GM12878 (cell line): Measurements from ENCODE around the gene LAMA5. TPM values are rescaled to one million over a fixed set of nuclear protein-coding genes. Genes with fewer than 3 reads are reported as not detected.

Source experiments
- CBX5 ChIP-seq: sonication (generic); IDR thresholded peaks from 2 replicates; pipeline ENCODE4 v1.6.1; 2016; ENCODE audit warnings: low read depth, moderate library complexity, mild to moderate bottlenecking, inconsistent platforms
- CHD1 ChIP-seq: IDR thresholded peaks from 2 replicates; pipeline ENCODE4 v1.6.1; 2012; ENCODE audit warnings: low read depth, low read length, improper control_type of control experiment
- CHD2 ChIP-seq: IDR thresholded peaks from 2 replicates; pipeline ENCODE4 v1.6.1; 2011; ENCODE audit warnings: low read depth, low read length, improper control_type of control experiment, borderline replicate concordance
- CREB1 ChIP-seq: IDR thresholded peaks from 2 replicates; pipeline ENCODE4 v1.6.1; 2012; ENCODE audit warnings: low read depth, mild to moderate bottlenecking, inconsistent platforms
- E2F4 ChIP-seq: IDR thresholded peaks from 2 replicates; pipeline ENCODE4 v1.6.1; 2012; ENCODE audit warnings: low read depth, low read length, improper control_type of control experiment
- E4F1 ChIP-seq: fragments of 450-650 bp; IDR thresholded peaks from 2 replicates; pipeline ENCODE4 v1.6.1; 2018; ENCODE audit warnings: borderline replicate concordance, mild to moderate bottlenecking; ENCODE audit not compliant: partially characterized antibody
- FOS ChIP-seq: IDR thresholded peaks from 3 replicates; pipeline ENCODE4 v1.6.1; 2011; ENCODE audit warnings: borderline replicate concordance; ENCODE audit not compliant: insufficient read length; ENCODE audit errors: extremely low read depth
- LARP7 ChIP-seq: fragments of 450-650 bp; IDR thresholded peaks from 2 replicates; pipeline ENCODE4 v1.6.1; 2017; ENCODE audit warnings: mild to moderate bottlenecking
- NR2C2 ChIP-seq: IDR thresholded peaks from 2 replicates; pipeline ENCODE4 v1.6.1; 2011; ENCODE audit warnings: borderline replicate concordance, low read depth; ENCODE audit not compliant: control insufficient read depth, insufficient read length
- RCOR1 ChIP-seq: conservative IDR thresholded peaks from 2 replicates; pipeline ENCODE4 v1.6.1; 2012; ENCODE audit warnings: low read depth, low read length, improper control_type of control experiment
- RELA ChIP-seq: fragments of 450-650 bp; IDR thresholded peaks from 2 replicates; pipeline ENCODE4 v1.8.0; 2014; ENCODE audit warnings: borderline replicate concordance; ENCODE audit not compliant: partially characterized antibody
- RUNX3 ChIP-seq: IDR thresholded peaks from 2 replicates; pipeline ENCODE4 v1.6.1; 2012; ENCODE audit warnings: low read length, inconsistent platforms
- TCF12 ChIP-seq: IDR thresholded peaks from 2 replicates; pipeline ENCODE4 v1.6.1; 2011; ENCODE audit warnings: low read depth, mild to moderate bottlenecking, low read length
- ZNF207 ChIP-seq: fragments of 450-650 bp; IDR thresholded peaks from 2 replicates; pipeline ENCODE4 v1.6.1; 2014; ENCODE audit warnings: antibody characterized with exemption, mild to moderate bottlenecking, borderline replicate concordance
- polyA plus RNA-seq, 11 experiments: library from polyadenylated mRNA; depleted of rRNA in 4 of 11; unstranded in 6 of 11; stranded (reverse) in 5 of 11; fragments of >200 nt; fragmentation: Nextera tagmentation in 4 of 11; fragmentation: Illumina TruSeq in 1 of 11; extraction: Ambion mirVana in 4 of 11; extraction: Trizol in 1 of 11; gene quantifications; 1 replicate in 1 of 11; 2 replicates in 10 of 11; pipeline versions ENCODE4 v1.2.1 to v1.2.3, GENCODE V29; 2011 to 2016; ENCODE audit warnings: inconsistent platforms in 2 of 11, missing spikeins in 2 of 11, low read depth in 1 of 11
- total RNA-seq, 4 experiments: library from RNA; depleted of rRNA in 3 of 4; stranded (reverse); fragments of >200 nt in 3 of 4; fragmentation: Illumina TruSeq in 1 of 4; extraction: Trizol in 1 of 4; gene quantifications; 2 replicates each; pipeline versions ENCODE4 v1.2.1 to v1.2.3, GENCODE V29; 2013 to 2021
- TF ChIP-seq, protein P1 (sequence below): fragments of 450-650 bp; IDR thresholded peaks from 2 replicates; pipeline ENCODE4 v1.6.1; 2017; ENCODE audit warnings: borderline replicate concordance
- TF ChIP-seq, protein P2 (sequence below): fragments of 450-650 bp; IDR thresholded peaks from 2 replicates; pipeline ENCODE4 v1.6.1; 2017; ENCODE audit warnings: mild to moderate bottlenecking, moderate library complexity
- TF ChIP-seq, protein P3 (sequence below), 3 experiments: IDR thresholded peaks in 2 of 3; conservative IDR thresholded peaks in 1 of 3; 2 replicates each; pipeline ENCODE4 v1.5.1; 2011; ENCODE audit warnings: low read depth in 3 of 3, low read length in 3 of 3, mild to moderate bottlenecking in 3 of 3, control low read depth in 2 of 3, moderate library complexity in 2 of 3, inconsistent platforms in 1 of 3, mixed read lengths in 1 of 3; ENCODE audit not compliant: control insufficient read depth in 2 of 3, insufficient read depth in 1 of 3; ENCODE audit errors: extremely low read depth in 1 of 3

LAMA5 gene
- total and polyA plus RNA-seq, 10 of the 15 experiments (the other 5 are each of a cell fraction or from before 2014, with no cell fraction given), result 0.09 to 3.1 (median 1.6) TPM; not detected in 3

DNA sequence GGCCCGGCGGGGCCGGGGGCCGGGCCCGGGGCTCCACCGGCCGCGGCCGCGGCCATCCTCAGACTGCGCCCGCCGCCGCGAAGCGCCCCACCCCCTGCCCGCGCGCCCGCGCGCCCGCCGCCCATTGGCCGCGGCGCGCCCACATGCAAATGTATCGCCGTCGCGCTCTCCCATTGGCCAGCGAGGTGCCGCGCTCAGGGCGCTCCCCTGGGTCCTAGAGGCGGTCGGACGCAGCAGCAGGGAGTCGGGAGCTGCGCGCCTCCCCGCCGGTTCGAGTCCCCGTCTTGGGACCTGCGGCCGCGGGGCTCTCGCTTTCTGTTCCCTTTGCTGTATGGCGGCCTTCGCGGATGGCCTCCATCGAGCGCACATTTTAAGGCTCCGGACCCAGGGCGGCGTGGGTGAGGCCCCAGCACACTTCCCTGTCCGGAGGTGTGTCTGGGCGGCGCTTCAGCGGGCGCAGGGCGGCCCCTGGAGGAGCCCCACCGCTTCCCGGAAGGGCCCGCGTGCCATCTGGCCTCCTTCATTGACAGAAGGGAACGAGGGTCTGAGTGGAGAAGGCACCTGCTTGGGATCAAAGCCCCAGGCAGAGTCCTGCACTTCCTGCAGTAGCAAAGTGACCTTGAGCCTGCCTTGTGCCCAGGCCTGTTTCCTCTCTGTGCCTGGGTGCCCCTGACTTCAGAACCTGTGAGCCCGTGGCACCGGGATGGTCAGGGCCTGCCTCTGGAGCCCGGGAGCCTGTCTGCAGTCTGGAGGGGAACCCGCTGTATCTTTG lies 40.3 kb upstream of the LAMA5 start, which contains the start of gene CABLES2 (continued):
- TF ChIP-seq TCF12 (peak; percentile 35; the same call in 1 of the 2 replicates), RELA (peak; percentile 88), CBX5 (no peak), E4F1 (peak; percentile 92), ZNF207 (peak; percentile 84; the same call in 1 of the 2 replicates), E2F4 (0 out of 2 replicates have a peak, but pooled peaks have one; percentile 35), CHD1 (no peak), CHD2 (0 out of 2 replicates have a peak, but pooled peaks have one; percentile 35), NR2C2 (no peak), CREB1 (peak; percentile 69; the same call in 1 of the 2 replicates), RCOR1 (0 out of 2 replicates have a peak, but pooled peaks have one; percentile 61), FOS (no peak), RUNX3 (peak; percentile 36; the same call in 1 of the 2 replicates), LARP7 (peak; percentile 94)
- TF ChIP-seq, protein P1, sequence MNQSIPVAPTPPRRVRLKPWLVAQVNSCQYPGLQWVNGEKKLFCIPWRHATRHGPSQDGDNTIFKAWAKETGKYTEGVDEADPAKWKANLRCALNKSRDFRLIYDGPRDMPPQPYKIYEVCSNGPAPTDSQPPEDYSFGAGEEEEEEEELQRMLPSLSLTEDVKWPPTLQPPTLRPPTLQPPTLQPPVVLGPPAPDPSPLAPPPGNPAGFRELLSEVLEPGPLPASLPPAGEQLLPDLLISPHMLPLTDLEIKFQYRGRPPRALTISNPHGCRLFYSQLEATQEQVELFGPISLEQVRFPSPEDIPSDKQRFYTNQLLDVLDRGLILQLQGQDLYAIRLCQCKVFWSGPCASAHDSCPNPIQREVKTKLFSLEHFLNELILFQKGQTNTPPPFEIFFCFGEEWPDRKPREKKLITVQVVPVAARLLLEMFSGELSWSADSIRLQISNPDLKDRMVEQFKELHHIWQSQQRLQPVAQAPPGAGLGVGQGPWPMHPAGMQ, result no peak
- TF ChIP-seq, protein P2, sequence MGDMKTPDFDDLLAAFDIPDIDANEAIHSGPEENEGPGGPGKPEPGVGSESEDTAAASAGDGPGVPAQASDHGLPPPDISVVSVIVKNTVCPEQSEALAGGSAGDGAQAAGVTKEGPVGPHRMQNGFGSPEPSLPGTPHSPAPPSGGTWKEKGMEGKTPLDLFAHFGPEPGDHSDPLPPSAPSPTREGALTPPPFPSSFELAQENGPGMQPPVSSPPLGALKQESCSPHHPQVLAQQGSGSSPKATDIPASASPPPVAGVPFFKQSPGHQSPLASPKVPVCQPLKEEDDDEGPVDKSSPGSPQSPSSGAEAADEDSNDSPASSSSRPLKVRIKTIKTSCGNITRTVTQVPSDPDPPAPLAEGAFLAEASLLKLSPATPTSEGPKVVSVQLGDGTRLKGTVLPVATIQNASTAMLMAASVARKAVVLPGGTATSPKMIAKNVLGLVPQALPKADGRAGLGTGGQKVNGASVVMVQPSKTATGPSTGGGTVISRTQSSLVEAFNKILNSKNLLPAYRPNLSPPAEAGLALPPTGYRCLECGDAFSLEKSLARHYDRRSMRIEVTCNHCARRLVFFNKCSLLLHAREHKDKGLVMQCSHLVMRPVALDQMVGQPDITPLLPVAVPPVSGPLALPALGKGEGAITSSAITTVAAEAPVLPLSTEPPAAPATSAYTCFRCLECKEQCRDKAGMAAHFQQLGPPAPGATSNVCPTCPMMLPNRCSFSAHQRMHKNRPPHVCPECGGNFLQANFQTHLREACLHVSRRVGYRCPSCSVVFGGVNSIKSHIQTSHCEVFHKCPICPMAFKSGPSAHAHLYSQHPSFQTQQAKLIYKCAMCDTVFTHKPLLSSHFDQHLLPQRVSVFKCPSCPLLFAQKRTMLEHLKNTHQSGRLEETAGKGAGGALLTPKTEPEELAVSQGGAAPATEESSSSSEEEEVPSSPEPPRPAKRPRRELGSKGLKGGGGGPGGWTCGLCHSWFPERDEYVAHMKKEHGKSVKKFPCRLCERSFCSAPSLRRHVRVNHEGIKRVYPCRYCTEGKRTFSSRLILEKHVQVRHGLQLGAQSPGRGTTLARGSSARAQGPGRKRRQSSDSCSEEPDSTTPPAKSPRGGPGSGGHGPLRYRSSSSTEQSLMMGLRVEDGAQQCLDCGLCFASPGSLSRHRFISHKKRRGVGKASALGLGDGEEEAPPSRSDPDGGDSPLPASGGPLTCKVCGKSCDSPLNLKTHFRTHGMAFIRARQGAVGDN, result peak; percentile 60; the same call in 1 of the 2 replicates
- TF ChIP-seq, protein P3, sequence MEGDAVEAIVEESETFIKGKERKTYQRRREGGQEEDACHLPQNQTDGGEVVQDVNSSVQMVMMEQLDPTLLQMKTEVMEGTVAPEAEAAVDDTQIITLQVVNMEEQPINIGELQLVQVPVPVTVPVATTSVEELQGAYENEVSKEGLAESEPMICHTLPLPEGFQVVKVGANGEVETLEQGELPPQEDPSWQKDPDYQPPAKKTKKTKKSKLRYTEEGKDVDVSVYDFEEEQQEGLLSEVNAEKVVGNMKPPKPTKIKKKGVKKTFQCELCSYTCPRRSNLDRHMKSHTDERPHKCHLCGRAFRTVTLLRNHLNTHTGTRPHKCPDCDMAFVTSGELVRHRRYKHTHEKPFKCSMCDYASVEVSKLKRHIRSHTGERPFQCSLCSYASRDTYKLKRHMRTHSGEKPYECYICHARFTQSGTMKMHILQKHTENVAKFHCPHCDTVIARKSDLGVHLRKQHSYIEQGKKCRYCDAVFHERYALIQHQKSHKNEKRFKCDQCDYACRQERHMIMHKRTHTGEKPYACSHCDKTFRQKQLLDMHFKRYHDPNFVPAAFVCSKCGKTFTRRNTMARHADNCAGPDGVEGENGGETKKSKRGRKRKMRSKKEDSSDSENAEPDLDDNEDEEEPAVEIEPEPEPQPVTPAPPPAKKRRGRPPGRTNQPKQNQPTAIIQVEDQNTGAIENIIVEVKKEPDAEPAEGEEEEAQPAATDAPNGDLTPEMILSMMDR (IDR thresholded peaks at IDR 0.05 in 2 of 3, conservative IDR thresholded peaks at IDR 0.05 in 1 of 3; ENCODE audit: control insufficient read depth in 2 of 3, extremely low read depth in 1 of 3, insufficient read depth in 1 of 3, low read depth in 3 of 3, low read length in 3 of 3), result peak in 1 of 3 experiments; percentile 10; a peak in 1 of 6 replicates
